ENCODE measurements around the gene ASCC1.

Gene ASCC1

DNA sequence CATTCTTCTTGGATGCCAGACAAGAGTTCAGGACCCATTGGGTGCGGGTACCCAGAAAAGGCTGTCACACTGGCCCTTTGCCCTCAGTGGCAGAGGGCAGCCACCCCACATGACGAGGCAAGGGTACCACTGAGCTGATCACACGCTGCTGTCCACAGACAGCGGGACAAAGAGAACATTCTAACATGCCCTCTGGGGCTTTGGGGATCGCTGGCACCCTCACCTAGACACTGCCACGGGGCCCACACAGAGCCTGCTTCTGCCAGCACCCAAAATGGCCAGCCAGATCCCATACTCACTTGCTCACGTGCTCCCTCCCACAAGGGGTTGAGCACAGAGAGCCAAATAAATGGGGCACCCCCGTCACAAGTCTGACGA is 111.0 kb downstream of the ASCC1 start:
- no peak for DNase-seq (ENCODE audit: extremely low read depth in 1 of 2, low read depth in 1 of 2)

DNA sequence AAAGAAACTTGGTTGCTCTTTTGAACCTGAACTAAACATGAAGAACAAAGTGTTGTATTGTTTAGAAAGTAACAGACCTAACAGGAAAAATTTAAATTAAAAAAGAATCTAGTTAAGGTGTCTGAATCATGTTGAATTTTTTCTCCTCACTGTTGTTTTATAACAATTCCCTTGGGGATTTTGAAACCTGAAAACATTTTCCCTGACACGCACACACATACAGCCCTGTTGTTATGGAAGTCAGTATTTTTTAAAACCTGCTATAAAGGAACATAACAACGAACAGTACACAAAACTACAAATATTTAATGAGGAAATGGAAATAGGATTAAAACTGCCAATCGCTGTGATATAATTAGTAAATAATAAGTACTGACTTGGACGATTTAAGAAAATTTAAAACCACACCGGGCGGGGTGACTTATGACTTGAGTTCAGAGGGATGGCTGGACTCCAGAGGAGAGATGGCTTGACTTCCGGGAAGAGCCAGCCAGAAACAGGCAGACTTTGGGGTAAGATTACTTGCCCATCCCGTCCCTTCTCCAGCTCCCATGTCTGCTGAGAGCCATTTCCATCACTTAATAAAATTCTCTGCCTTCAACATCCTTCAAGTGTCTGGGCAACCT is 111.5 kb downstream of the ASCC1 start:
- no peak for DNase-seq (ENCODE audit: extremely low read depth in 1 of 2, low read depth in 1 of 2)

DNA sequence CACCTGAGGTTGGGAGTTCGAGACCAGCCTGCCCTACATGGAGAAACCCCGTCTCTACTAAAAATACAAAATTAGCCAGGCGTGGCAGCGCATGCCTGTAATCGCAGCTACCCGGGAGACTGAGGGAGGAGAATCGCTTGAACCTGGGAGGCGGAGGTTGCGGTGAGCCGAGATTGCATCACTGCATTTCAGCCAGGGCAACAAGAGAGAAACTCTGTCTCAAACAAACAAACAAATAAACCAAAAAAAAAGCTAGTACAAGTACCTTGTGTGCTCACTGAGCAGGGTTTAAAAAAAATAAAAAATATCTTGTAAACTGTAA is 116.5 kb downstream of the ASCC1 start:
- DNase-seq (ENCODE audit: extremely low read depth in 1 of 2, low read depth in 1 of 2): no peak

DNA sequence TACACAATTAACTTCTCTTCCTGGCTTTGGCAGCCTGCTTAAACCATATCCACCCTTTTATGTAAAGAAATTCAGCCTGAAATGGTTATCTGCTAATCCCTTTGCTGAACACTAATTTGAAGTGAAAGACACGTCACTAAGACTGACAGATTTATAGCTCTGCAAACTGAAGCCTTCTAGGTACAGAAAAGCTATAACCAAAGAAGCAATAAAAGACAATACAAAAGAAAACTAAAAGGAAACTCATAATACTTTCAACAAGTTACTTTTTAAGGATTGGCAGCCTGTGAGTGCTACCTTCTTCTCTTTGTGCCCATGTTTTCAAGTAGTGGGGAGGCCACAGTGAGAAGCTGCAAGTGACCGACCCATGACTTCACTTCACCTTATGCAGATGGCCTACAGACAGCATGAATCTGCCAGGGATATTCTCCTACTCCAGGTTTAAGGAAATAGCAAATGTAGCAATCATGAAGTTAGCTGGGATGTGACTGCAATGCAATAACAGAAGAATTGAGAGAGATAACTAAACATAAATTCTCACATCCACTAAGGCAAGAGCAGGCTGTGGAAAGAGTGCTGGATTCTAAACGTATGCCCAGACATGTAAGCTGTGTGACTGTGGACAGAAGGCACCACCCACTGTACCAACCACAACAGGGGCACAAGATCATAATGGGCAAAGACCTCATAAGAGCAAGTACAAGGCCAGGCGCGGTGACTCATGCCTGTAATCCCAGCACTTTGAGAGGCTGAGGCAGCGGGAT is 117.1 kb downstream of the ASCC1 start:
- DNase-seq (ENCODE audit: extremely low read depth in 1 of 2, low read depth in 1 of 2): no peak

DNA sequence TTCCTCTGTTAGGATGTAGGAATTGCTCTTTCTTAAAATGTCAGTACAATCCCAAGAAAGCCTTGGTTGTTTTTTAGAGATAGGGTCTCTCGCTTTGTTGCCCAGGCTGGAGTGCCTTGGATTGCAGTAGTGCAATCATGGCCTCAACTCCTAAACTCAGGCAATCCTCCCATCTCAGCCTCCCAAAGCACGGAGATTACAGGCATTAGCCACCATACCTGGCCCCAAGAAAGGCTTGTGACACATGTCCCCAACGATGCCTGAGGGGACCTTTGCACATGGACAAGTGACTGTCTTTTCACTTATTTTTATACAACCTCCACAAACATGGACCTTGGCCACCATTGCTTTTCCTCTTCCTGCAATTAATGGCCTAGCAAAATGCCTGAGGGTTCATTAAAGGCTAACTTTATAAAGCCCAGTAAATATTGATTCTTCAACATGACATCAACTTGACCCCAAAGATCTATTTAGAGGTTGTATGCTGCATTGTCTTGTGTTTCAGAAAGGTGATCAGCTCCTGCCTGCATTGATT is 117.7 kb downstream of the ASCC1 start:
- DNase-seq (ENCODE audit: extremely low read depth in 1 of 2, low read depth in 1 of 2): no peak

DNA sequence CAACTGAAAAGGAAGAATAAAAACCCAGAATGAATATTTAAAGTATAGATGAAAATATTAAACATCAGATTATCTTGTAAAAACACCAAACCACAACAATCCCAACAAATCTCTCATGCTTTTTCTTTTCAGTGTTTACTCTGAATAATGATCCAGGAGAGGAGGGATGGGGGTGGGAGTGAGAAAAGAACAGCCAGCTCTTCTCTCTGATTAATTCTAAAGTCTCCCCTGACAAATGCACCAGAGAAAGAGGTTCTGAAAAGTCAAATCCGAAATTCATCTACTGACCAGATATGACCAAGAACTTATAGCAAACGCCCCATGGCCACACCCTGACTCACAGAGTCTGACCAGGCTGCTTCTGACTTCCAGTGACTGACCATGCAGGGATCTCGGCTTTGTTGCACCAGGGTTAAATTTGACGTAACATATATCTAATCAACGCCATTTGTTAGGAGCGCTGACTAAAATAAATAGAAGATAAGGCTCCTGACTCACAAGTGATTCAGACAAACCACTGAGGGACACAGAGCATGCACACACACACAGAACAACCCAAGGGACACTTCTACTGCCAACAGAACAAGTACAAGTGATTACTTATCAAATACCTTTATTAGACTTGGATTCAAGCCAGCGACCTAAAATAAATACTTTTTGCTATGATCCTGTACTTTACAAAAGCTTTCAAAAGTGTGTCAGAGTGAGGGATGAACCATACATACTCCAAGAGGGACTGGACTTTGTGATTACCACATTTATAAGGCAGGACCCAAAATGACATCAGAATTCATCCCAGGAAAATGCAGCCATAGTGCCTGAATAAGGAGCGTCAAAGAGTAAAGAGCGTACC is 118.4 kb downstream of the ASCC1 start:
- DNase-seq (ENCODE audit: extremely low read depth in 1 of 2, low read depth in 1 of 2): no peak

DNA sequence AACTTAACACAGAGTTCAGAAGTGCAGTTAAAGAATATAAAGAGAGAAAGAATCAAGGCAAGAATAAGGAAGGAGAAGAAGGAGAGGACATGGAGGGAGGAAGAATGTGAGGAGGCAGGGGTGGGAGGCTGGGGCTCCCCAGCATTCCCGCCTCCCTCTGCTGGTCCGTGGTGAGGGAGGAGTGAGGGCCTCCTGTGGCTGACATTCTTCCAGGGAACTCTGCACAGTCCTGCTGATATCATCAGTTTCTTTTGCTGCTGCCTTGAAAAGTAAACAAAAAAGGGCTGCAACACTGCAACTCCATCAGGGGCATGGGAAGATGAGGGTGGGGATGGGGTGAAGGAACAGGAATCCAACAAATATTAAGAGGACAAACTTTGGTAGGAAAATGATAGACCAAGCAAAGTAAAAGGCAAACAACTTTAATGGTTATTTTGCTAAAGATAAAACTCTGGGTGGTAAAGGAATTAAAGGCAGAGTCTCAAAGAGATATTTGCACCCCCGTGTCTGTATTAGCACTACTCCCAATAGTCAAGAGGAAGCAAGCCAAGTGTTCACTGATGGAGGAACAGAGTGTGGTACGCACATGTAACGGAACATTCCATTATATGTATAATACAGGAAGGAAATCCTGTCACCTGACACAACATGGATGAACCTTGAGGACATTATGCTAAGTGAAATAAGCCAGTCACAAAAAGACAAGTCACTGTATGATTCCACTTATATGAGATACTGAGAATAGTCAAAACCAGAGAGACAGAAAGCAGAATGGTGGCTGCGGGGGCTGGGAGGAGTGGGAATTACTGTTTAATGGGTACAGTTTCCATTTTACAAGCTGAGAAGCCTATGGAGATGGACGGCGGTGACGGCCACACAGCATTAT is 119.7 kb downstream of the ASCC1 start:
- DNase-seq (ENCODE audit: extremely low read depth in 1 of 2, low read depth in 1 of 2): no peak

DNA sequence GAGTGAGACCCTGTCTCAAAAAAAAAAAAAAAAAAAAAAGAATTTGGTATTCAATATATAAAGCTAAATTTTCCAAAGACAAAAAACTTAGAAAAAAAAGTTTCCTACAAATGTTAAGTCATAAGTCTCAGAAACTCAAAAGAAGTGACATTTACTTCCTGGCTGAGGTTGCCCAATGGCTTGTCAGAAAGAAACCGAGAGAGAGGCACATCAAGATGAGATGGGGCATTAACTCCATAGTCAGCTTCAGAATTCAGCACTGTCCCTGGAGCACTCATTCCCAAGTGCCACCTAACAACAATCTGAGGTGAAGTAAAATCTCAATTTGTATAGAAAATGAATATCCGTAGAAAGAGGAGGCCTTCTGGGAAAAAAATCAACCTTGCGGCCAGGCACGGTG is 120.9 kb downstream of the ASCC1 start:
- no peak for DNase-seq (ENCODE audit: extremely low read depth in 1 of 2, low read depth in 1 of 2)

DNA sequence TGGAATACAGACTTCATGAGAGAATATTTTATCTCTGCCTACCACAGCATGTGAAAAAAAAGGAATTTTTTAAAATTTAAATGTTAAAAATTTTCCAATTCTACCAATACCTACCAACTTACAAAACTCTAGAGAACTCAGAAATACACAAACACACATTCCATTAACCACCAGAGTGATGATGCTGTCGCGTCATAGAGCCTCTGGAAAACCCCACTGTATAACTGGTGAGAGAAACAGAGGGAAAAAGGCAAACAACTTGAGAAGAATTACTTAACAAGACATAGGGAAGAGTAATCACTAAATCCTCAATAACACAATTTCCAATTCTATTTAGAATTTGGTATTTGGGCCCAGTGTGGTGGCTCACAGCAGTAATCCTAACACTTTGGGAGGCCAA is 121.5 kb downstream of the ASCC1 start:
- no peak for DNase-seq (ENCODE audit: extremely low read depth in 1 of 2, low read depth in 1 of 2)

DNA sequence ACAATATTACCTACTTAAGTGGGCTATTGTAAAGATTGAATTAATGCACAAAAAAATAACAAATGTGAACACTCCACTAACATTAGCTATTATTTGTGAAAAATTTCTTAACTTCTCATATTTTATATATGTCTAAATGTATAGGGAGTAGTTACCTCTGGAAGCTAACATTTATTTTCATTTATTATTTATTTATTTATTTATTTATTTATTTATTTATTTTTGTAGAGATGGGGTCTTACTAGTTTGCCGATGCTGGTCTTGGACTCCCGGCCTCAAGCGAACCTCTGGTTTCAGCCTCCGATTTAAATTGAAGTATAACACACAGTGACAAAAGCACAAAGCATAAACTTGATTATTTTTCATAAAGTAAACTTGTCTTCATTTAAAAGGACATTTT is 122.6 kb downstream of the ASCC1 start:
- DNase-seq (ENCODE audit: extremely low read depth in 1 of 2, low read depth in 1 of 2): no peak

DNA sequence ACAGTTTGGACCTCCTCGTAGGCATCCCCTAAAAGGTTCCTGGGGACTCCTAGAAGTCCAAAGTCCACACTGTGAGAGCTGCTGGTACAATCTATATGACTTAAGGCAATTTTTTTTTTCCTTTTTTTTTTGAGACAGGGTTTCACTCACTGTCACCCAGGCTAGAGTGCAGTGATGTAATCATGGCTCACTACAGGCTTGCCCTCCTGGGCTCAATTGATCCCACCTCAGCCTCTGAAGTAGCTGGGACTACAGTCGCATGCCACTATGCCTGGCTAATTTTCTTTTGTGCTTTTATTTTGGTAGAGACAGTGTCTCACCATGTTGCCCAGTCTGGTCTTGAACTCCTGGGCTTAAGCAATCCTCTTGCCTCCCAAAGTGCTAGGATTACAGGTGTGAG is 123.1 kb downstream of the ASCC1 start:
- DNase-seq (ENCODE audit: extremely low read depth in 1 of 2, low read depth in 1 of 2): no peak

DNA sequence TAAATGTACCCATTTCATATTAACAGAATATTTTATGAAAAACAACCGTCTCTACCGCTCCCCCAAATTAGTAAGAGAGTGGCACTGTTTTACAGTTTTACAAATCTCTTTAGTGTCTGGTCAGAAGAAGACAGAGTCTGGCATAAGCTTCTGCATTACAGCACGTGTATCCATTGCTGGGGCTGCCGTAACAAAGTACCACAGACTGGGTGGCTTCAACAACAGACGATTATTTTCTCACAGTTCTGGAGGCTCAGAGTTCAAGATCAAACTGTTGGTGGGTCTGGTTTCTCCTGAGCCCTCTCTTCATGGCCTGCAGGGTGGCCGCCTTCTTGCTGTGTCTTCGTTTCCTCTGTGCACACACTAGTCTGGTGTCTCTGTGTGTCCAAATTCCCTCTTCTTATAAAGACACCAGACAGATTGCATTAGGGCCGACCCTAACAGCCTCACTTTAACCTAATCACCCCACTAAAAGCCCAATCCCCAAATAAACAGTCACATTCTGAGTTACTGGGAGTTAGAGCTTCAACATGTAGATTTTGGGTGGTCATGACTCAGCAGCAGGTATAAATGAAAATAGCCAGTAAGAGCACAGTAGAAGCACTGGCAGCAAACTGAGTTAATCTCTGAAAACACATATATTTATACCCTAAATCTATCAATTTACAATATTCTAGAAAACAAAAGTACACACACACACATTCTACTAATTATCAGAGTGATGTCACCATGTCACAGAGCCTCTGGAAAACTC is 123.7 kb downstream of the ASCC1 start:
- no peak for DNase-seq (ENCODE audit: extremely low read depth in 1 of 2, low read depth in 1 of 2)

DNA sequence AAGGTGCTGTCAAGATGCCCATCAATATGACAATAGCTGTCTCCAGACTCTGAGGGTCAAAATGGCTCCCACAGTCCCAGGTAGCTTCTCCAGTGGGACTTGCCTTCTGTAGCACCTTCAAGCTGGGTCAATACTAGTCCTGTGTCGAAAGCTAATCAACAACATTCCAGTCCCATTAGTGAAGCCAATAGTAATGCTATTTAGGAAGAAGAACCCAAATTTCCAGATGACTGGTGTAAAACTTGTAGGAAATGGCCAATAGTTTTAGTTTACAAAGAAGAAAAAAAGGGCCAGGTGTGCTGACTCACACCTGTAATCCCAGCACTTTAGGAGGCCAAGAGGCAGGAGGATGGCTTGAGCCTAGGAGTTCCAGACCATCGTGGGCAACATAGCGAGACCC is 125.8 kb downstream of the ASCC1 start:
- DNase-seq (ENCODE audit: extremely low read depth in 1 of 2, low read depth in 1 of 2): no peak

DNA sequence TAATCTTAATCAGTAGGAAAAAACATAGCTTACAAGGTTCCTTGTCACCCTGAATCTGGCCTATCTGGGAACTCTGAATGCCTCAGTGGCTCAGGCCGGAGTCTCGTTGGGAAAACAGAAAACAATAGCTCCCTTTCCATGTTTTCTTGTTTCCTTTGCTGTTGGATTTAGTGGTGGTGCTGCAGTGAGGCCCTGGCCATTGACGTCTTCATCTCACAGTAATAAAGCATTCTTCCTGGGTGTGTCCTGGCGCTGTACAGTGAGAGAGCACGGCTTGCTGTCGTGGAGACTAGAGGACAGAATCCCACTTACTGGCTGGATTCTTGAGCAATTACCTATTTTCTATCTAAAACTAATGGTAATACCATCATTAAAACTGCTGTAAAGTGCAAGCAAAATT is 126.5 kb downstream of the ASCC1 start:
- no peak for DNase-seq (ENCODE audit: extremely low read depth in 1 of 2, low read depth in 1 of 2)

DNA sequence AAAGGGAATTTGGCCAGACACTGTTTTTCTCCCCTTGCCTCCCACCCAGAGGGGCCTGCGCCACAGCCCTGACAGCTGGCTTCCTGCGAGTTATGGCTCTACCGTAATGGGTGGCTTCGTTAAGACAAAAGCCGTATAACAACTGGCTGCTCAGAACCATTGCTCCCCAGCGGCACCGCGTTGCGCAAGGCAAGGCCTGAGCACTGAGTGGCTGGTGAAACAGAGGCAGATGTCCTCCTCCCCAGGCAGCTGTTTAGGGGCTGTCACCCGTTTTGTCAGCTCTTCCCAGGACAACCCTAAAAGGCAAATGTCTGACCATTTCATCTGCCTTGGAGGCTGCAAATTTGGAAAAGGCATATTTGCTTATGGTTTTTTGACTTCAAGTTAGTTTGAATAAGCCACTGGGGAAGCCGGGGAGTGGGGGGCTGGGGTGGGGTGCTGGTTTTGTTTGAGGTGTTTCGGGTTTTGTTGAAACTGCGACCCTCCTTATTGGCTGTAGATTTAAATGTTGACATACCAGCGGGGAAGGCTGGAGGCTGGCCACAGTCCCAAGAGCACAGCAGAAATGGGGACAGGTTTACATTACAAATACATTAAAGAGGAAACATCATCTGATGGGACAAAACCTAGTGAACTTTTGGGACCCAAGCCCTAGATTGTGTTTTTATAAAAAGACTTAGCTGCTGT is 127.0 kb downstream of the ASCC1 start:
- no peak for DNase-seq (ENCODE audit: extremely low read depth in 1 of 2, low read depth in 1 of 2)

DNA sequence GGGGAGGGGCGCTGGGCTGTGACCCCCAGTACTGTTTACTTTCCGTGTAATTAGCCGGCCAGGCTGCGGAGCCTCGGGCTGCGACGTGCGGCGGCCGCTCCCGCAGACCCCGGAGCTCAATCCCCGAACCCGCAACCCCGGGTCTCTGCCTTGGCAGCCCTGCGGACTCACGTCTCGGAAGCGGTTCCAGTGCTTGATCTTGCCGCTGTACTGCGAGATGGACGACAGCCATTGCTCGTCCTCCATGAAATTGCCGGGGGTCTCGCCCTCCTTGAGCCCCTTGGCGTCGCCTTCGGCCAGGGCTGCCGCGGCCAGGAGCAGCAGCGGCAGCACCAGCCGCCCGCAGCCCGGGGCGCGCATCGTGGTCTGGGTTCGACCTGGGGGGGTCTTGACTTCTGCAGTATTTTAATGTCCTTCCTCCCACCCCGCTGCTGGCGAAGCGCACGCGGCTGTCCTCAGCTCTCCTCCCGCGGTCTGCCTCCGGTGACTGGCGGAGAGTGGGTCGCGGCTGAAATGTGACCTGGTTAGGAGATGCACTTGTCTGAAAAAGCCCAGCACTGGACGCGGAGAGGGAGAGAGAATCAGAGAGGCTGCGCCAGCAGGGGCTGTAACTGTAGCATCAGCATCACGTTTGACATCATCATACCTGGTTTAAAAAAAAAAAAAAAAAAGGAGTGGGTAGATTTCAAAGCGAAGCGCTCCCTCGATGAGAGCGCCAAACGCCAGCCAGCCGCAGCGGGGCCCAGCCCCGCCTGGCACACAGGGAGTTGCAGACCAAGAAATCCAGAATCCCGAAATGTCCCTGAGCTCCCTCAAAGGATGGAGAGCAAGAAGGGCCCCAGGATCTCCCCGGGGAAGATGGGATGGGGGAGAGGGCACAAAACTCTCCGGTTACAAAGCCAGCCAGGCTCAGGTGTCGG is 127.8 kb downstream of the ASCC1 start, which contains the start of gene SPOCK2:
Gene SPOCK2 (minus strand): TSS at position 583 of the 920 bp plus-strand sequence. CDS start 223 bp downstream, at position 360.
- DNase-seq (ENCODE audit: extremely low read depth in 1 of 2, low read depth in 1 of 2): peak in 1 of 2 donors; percentile 57

DNA sequence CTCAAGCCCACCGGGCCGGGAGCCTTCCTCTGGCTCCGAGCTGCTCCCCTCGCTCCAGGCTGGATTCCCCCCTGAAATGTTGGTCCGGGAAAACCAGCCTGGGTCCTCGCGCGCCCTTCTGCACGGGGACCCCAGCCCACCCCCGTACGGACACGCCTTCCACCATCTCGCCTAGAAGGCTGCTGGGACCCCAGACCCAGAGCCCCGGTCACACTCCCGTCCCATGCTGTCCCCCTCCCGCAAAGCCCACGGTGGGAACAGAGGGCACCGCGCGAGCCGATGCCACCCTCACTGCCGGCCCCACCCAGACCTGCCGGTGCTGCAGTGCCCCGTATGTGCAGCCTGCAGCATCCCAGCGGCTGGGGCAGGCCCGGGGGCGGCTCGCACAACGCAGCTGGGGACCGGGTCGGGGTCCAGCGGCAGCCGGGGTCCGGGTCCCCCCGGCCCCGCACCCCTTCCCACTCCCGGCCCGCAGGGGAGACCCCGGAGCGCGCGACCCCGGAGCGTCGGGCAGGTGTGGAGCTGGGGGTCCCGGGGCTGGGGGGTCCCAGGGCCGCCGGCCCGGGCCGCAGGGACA is 128.6 kb downstream of the ASCC1 start:
- DNase-seq (ENCODE audit: extremely low read depth in 1 of 2, low read depth in 1 of 2): no peak
